CD4-positive, alpha-beta memory T cell (primary cell): ENCODE results near the gene UTP11. TPM values are rescaled to one million over a fixed set of nuclear protein-coding genes. Genes with fewer than 3 reads are reported as not detected.

Experiments
- CTCF ChIA-PET: fragments of 350-600 bp; sonication (Branson Sonifier 250); formaldehyde crosslinking; loops from one replicate; lab custom pipeline; 2021; ENCODE audit warnings: inconsistent platforms; ENCODE audit not compliant: partially characterized antibody; lab: Charles Lee
- POLR2A ChIA-PET: fragments of 350-600 bp; sonication (Branson Sonifier 250); formaldehyde crosslinking; loops from one replicate; lab custom pipeline; 2021; ENCODE audit not compliant: partially characterized antibody; lab: Charles Lee
- DNase-seq, 5 donors: peaks; one replicate each; pipeline versions ENCODE4 v3.0.0 to v3.0.0-alpha.2; 2020 to 2022; ENCODE audit warnings: mixed read lengths in 1 of 5
- H3K27ac ChIP-seq: one replicate; pipeline ENCODE4 v1.7.0; 2013; ENCODE audit warnings: low read depth, low read length
- H3K27me3 ChIP-seq: 2 replicates; pipeline ENCODE4 v1.7.0; 2013; ENCODE audit warnings: mild to moderate bottlenecking, low read length, moderate library complexity; ENCODE audit not compliant: insufficient read depth
- H3K36me3 ChIP-seq: 2 replicates; pipeline ENCODE4 v1.7.0; 2013; ENCODE audit warnings: mild to moderate bottlenecking, low read length, moderate library complexity; ENCODE audit not compliant: insufficient read depth
- H3K4me1 ChIP-seq: 2 replicates; pipeline ENCODE4 v1.7.0; 2013; ENCODE audit warnings: mild to moderate bottlenecking, low read length, moderate library complexity; ENCODE audit not compliant: insufficient read depth
- H3K4me3 ChIP-seq, 2 donors: one replicate each; pipeline ENCODE4 v1.7.0; 2013; ENCODE audit warnings: low read length in 2 of 2, mild to moderate bottlenecking in 1 of 2
- H3K9me3 ChIP-seq, 2 donors: one replicate each; pipeline ENCODE4 v1.7.0; 2013; ENCODE audit warnings: low read length in 2 of 2, control low read depth in 1 of 2; ENCODE audit not compliant: control insufficient read depth in 1 of 2
- H3K27ac Mint-ChIP-seq, 7 donors: one replicate each; pipeline ENCODE4 v1.8.0; 2020 to 2021; ENCODE audit warnings: mixed read lengths in 7 of 7, mild to moderate bottlenecking in 6 of 7, inconsistent platforms in 3 of 7, moderate library complexity in 3 of 7
- H3K27me3 Mint-ChIP-seq, 2 donors: one replicate each; pipeline ENCODE4 v1.8.0; 2020 to 2021; ENCODE audit warnings: mixed read lengths in 2 of 2
- H3K36me3 Mint-ChIP-seq, 2 donors: one replicate each; pipeline ENCODE4 v1.8.0; 2020 to 2021; ENCODE audit warnings: mixed read lengths in 2 of 2, inconsistent platforms in 1 of 2, mild to moderate bottlenecking in 1 of 2
- H3K4me1 Mint-ChIP-seq, 4 donors: one replicate each; pipeline ENCODE4 v1.8.0; 2020 to 2021; ENCODE audit warnings: mixed read lengths in 4 of 4, mild to moderate bottlenecking in 1 of 4
- H3K4me3 Mint-ChIP-seq, 8 donors: one replicate each; pipeline ENCODE4 v1.8.0; 2020 to 2021; ENCODE audit warnings: mixed read lengths in 8 of 8, mild to moderate bottlenecking in 7 of 8, moderate library complexity in 6 of 8, inconsistent platforms in 3 of 8
- H3K9me3 Mint-ChIP-seq, 8 donors: one replicate each; pipeline ENCODE4 v1.8.0; 2020 to 2021; ENCODE audit warnings: mixed read lengths in 8 of 8, mild to moderate bottlenecking in 5 of 8, inconsistent platforms in 3 of 8, moderate library complexity in 1 of 8
- intact Hi-C: fragments of 100-400 bp; cut with micrococcal nuclease; formaldehyde crosslinking; loops from one replicate; pipeline ENCODE4 v1.15.1; 2023
- polyA plus RNA-seq, 2 donors: library from polyadenylated mRNA; unstranded; fragments of 300-500 nt; fragmentation: Illumina TruSeq; gene quantifications; one replicate each; pipeline ENCODE4 v1.2.3, GENCODE V29; 2021
- total RNA-seq, 2 experiments: library from RNA; stranded (reverse); gene quantifications; one replicate each; pipeline ENCODE4 v1.2.3, GENCODE V29; 2021

Gene UTP11
- total and polyA plus RNA-seq, 4 experiments from 2014 or later = 17.3 to 21.9 (median 19.3) TPM

DNA sequence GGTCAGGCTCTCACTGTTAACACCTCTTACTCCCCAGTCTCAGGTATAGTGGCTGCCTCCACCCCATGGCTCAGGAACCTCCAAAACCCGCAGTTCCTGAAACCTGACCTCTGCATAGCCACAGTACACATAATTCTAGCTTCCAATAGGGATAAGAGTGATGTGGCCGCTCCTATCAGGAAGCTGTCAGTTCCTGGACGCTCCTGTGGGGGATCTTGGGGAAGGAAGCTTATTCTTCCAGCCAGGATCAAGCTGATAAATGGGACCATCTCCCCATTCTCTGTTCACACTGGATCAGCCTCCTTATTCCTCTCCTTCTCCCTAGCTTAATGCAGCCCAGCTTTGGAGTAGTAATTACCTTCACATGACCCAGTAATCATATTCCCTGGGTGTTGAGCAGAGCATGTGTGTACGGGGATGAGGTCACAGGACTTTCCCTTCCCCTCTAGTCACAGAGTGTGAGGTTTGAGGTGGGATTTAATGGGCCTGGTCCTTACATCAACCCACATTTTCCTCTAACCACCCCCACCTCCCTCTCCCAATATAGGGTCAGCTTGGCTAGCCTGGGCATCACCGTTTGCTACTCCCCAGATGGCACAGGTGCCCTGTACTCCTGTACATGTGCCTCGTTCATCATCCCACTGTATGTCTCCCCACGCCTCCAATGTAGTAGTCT is 41.0 kb downstream of the UTP11 start:
- Mint-ChIP-seq H3K4me1 (peaks cover 0 to 8% (median 4%) of the 10 kb centered on the region in 4 donors), H3K4me3 (no peak overlapping the region), H3K9me3 (no peaks in the 10 kb centered on the region), H3K27me3 (no peaks in the 10 kb centered on the region), H3K36me3 (no peaks in the 10 kb centered on the region), H3K27ac (no peak overlapping the region)
- POLR2A ChIA-PET = no interaction called here
- Histone ChIP-seq H3K27me3 (no peaks in the 10 kb centered on the region), H3K4me3 (no peak overlapping the region), H3K27ac (no peak overlapping the region), H3K4me1 (no peaks in the 10 kb centered on the region), H3K36me3 (no peaks in the 10 kb centered on the region), H3K9me3 (no peaks in the 10 kb centered on the region)
- intact Hi-C loops = no loop called here
- no peak for DNase-seq
- CTCF ChIA-PET = interaction anchor here (1.0 kb wide), 1 partner anchor 13 kb away, joined by 3 read pairs; no protein-coding TSS in a partner anchor

DNA sequence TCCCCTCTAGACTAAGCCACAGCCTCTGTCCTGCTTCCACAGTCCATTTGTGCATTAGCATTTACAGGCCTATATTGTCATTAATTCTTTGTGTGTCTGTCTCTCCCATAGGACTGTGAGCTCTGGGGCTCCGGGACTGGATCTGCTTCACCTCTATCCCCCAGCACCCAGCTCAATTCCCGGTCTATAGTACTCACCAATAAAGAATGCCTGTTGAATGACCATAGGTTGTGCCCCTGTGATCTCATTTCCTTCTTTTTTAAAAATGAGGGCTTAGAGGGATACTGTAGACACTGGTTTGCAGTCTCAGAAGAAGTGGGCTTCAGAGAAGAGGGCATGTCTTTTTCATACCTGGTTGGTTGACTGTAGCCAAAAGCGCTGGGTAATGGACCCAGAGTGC is 42.9 kb downstream of the UTP11 start:
- no peaks in the 10 kb centered on the region for H3K27me3 ChIP-seq
- Mint-ChIP-seq H3K36me3 (no peaks in the 10 kb centered on the region), H3K4me3 (no peak overlapping the region), H3K9me3 (no peaks in the 10 kb centered on the region), H3K27me3 (no peaks in the 10 kb centered on the region), H3K4me1 (peaks cover 0 to 8% (median 4%) of the 10 kb centered on the region in 4 donors), H3K27ac (no peak overlapping the region)
- intact Hi-C loops = no loop called here
- DNase-seq = no peak
- no peak overlapping the region for H3K4me3 ChIP-seq
- no peaks in the 10 kb centered on the region for H3K36me3 ChIP-seq
- H3K9me3 ChIP-seq = no peaks in the 10 kb centered on the region
- ChIA-PET POLR2A (no interaction called here), CTCF (no interaction called here)
- no peaks in the 10 kb centered on the region for H3K4me1 ChIP-seq
- H3K27ac ChIP-seq = no peak overlapping the region

DNA sequence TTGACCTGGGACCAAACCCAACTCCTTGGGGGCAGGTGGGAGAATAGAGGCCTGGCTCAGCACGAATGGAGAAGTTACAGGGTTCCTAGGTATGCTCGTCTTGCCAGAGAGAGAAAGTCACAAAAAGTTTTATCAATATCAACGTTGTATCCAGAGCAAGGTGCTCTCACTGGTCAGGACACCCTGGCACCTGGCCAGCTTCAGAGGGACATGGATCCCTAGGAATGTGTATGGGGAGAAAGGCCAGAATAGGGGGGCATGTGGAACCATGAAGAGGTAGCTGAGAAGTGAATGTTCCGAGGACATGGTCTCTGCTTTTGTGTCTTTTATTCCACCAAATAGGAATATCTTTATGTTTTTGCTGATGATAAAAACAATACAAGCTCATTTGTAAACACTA is 43.4 kb downstream of the UTP11 start:
- no peak for DNase-seq
- intact Hi-C loops = no loop called here
- H3K4me3 Mint-ChIP-seq = no peak overlapping the region
- Histone ChIP-seq H3K9me3 (no peaks in the 10 kb centered on the region), H3K27ac (no peak overlapping the region), H3K4me1 (no peaks in the 10 kb centered on the region), H3K36me3 (no peaks in the 10 kb centered on the region), H3K4me3 (no peak overlapping the region), H3K27me3 (no peaks in the 10 kb centered on the region)
- no peaks in the 10 kb centered on the region for H3K27me3 Mint-ChIP-seq
- no peaks in the 10 kb centered on the region for H3K36me3 Mint-ChIP-seq
- H3K4me1 Mint-ChIP-seq = peaks cover 0 to 8% (median 4%) of the 10 kb centered on the region in 4 donors
- no peak overlapping the region for H3K27ac Mint-ChIP-seq
- ChIA-PET POLR2A (no interaction called here), CTCF (no interaction called here)
- H3K9me3 Mint-ChIP-seq = no peaks in the 10 kb centered on the region

DNA sequence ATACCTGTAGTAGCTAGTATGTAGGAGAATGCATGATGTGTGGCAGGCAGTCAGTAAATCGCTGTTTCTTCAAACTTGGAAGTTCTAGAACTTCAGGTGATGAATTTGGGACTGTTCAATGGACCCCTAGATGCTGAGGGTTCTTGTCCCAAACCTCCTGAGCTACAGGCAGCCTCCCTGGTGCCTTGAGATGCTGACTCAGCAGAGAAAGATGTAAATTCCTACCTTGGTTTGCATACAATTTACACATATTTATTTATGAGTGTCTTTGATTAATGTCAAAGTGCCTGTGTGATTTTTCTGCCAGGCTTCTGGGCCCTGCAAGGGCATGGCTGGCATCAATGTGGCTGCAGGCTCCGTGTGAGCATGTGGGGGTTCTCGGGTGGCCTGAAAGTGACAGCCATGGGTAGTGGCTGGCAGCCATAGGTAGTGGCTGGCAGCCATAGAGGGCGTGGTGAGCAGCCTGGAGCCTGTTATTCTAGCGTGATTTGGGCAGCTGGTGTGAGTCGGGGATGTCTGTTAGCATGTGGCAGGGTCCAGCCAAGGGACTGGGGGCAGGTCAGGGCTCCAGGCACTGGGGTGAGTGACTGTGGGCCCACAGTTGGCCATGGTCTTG is 47.2 kb downstream of the UTP11 start:
- POLR2A ChIA-PET = no interaction called here
- no peaks in the 10 kb centered on the region for H3K27me3 ChIP-seq
- no peak for DNase-seq
- no peak overlapping the region for H3K27ac Mint-ChIP-seq
- no peaks in the 10 kb centered on the region for H3K27me3 Mint-ChIP-seq
- no peaks in the 10 kb centered on the region for H3K4me1 ChIP-seq
- no peaks in the 10 kb centered on the region for H3K4me1 Mint-ChIP-seq
- H3K36me3 ChIP-seq = no peaks in the 10 kb centered on the region
- intact Hi-C loops = no loop called here
- H3K9me3 ChIP-seq = no peaks in the 10 kb centered on the region
- no peak overlapping the region for H3K4me3 ChIP-seq
- H3K9me3 Mint-ChIP-seq = no peaks in the 10 kb centered on the region
- CTCF ChIA-PET = interaction anchor here (1.6 kb wide), 1 partner anchor 12 kb away, joined by 3 read pairs; no protein-coding TSS in a partner anchor
- no peak overlapping the region for H3K27ac ChIP-seq
- H3K36me3 Mint-ChIP-seq = no peaks in the 10 kb centered on the region
- no peak overlapping the region for H3K4me3 Mint-ChIP-seq

DNA sequence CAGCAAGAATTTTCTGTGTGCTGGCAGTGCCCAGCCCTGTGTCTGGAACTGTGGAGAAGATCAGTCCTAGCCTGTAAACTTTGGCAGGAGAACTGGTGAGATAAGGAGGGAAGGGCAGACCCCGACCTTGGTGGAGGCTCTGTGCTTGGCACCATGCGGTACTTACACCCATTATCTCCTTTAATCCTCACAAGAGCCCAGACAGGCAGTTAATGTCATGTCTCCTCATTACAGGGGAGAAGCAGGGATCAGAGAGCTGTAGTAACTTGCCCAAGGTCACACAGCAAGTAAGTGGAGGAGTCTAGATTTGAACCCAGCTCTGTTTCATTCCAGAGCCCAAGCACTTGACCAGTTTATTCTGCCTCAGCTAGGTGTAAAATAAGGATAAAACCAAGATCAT is 48.0 kb downstream of the UTP11 start:
- H3K4me3 ChIP-seq = no peak overlapping the region
- Mint-ChIP-seq H3K27me3 (no peaks in the 10 kb centered on the region), H3K4me1 (no peaks in the 10 kb centered on the region), H3K36me3 (no peaks in the 10 kb centered on the region), H3K27ac (no peak overlapping the region), H3K9me3 (no peaks in the 10 kb centered on the region), H3K4me3 (no peak overlapping the region)
- H3K27ac ChIP-seq = no peak overlapping the region
- no peaks in the 10 kb centered on the region for H3K9me3 ChIP-seq
- intact Hi-C loops = no loop called here
- no peaks in the 10 kb centered on the region for H3K36me3 ChIP-seq
- DNase-seq = no peak
- CTCF ChIA-PET = interaction anchor here (1.6 kb wide), 1 partner anchor 11 kb away, joined by 3 read pairs; no protein-coding TSS in a partner anchor
- H3K27me3 ChIP-seq = no peaks in the 10 kb centered on the region
- no peaks in the 10 kb centered on the region for H3K4me1 ChIP-seq
- POLR2A ChIA-PET = no interaction called here

DNA sequence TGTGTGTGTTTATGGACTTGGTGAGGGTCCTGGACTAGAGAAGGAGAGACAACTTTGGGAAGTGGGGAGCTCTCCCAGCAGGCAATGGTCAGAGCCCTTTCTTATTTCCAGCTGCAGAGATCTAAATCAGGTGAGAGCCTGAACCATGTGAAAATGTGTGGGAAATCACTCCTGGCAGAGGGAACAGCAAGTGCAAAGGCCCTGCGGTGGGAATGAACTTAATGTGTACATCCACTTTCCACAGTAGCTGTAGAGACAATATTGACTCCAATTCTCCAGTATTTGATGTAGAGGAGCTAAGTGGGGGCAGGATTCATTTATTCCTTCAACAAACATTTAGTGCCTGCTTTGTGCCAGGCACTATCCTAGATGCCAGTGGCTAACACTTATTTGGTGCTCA is 48.8 kb downstream of the UTP11 start:
- Mint-ChIP-seq H3K4me3 (no peak overlapping the region), H3K27me3 (no peaks in the 10 kb centered on the region), H3K9me3 (no peaks in the 10 kb centered on the region), H3K27ac (no peak overlapping the region), H3K4me1 (no peaks in the 10 kb centered on the region), H3K36me3 (no peaks in the 10 kb centered on the region)
- ChIA-PET CTCF (no interaction called here), POLR2A (no interaction called here)
- Histone ChIP-seq H3K27me3 (no peaks in the 10 kb centered on the region), H3K9me3 (no peaks in the 10 kb centered on the region), H3K27ac (no peak overlapping the region), H3K36me3 (no peaks in the 10 kb centered on the region), H3K4me1 (no peaks in the 10 kb centered on the region), H3K4me3 (no peak overlapping the region)
- intact Hi-C loops = no loop called here
- DNase-seq = no peak

DNA sequence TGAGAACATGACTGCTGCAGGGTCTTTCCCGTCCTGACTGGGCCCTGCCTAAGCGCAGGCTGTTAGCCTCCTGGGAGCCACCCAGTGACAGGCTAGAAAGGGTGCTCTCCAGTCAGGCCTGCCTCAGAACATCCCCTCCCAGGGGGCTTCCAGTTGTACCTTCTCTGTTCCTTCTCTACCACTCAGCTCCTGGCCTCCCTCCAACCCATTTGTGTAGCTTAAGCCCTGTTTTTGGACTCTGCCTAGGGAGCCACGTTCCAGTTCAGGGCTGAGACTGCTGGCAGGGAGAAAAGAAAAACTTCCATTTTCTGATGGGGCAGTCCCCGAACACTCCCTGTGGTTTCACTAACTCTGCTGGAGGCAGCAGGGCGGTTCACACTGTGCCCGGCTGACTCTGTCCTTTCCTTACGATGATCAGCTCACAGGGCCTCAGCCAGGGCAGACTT is 49.4 kb downstream of the UTP11 start:
- no peaks in the 10 kb centered on the region for H3K36me3 Mint-ChIP-seq
- ChIA-PET POLR2A (no interaction called here), CTCF (no interaction called here)
- intact Hi-C loops = no loop called here
- H3K4me1 Mint-ChIP-seq = no peaks in the 10 kb centered on the region
- H3K4me1 ChIP-seq = no peaks in the 10 kb centered on the region
- H3K27me3 Mint-ChIP-seq = no peaks in the 10 kb centered on the region
- DNase-seq = no peak
- H3K36me3 ChIP-seq = no peaks in the 10 kb centered on the region
- H3K9me3 ChIP-seq = no peaks in the 10 kb centered on the region
- no peak overlapping the region for H3K27ac Mint-ChIP-seq
- H3K27me3 ChIP-seq = no peaks in the 10 kb centered on the region
- H3K4me3 ChIP-seq = no peak overlapping the region
- H3K27ac ChIP-seq = no peak overlapping the region
- no peak overlapping the region for H3K4me3 Mint-ChIP-seq
- H3K9me3 Mint-ChIP-seq = no peaks in the 10 kb centered on the region
